Neural crest cell (in vitro differentiated cells): Measurements from ENCODE around the gene INTS4. TPM values are rescaled to one million over a fixed set of nuclear protein-coding genes. Genes with fewer than 3 reads are reported as not detected.
"Not testable (repeated sequence)": the region's sequence is repeated elsewhere in the genome, so short reads cannot be mapped to it uniquely, and the experiment has no call there.

ENCODE experiments used
- DNase-seq: peaks from one replicate; pipeline ENCODE4 v3.0.0; 2021; ENCODE audit warnings: low read depth, mixed read lengths, low spot score
- H3K27ac Mint-ChIP-seq: one replicate; pipeline ENCODE4 v1.8.0; 2021; ENCODE audit warnings: mild to moderate bottlenecking, mixed read lengths; ENCODE audit not compliant: unreplicated experiment
- H3K27me3 Mint-ChIP-seq: 2 replicates; pipeline ENCODE4 v1.8.0; 2021; ENCODE audit warnings: low read depth, mild to moderate bottlenecking, mixed read lengths
- H3K36me3 Mint-ChIP-seq: 2 replicates; pipeline ENCODE4 v1.8.0; 2021; ENCODE audit warnings: low read depth, mild to moderate bottlenecking, mixed read lengths
- H3K4me1 Mint-ChIP-seq: 2 replicates; pipeline ENCODE4 v1.8.0; 2021; ENCODE audit warnings: mixed read lengths
- H3K4me3 Mint-ChIP-seq: one replicate; pipeline ENCODE4 v1.8.0; 2021; ENCODE audit warnings: mild to moderate bottlenecking, mixed read lengths
- H3K9me3 Mint-ChIP-seq: 2 replicates; pipeline ENCODE4 v1.8.0; 2021; ENCODE audit warnings: mixed read lengths
- long read RNA-seq: library from polyadenylated mRNA; unstranded; transcript quantifications from one replicate; pipeline ENCODE4 v2.0.0, GENCODE V29; 2020
- total RNA-seq: library from RNA; stranded (reverse); gene quantifications from 2 replicates; pipeline ENCODE4 v1.2.1, GENCODE V29; 2021
- TF ChIP-seq, protein P1 (sequence below): fragments of 200-600 bp; sonication (generic); conservative IDR thresholded peaks from 2 replicates; pipeline ENCODE4 v1.5.0; 2021; ENCODE audit warnings: antibody characterized with exemption, mild to moderate bottlenecking

INTS4 gene, protein sequence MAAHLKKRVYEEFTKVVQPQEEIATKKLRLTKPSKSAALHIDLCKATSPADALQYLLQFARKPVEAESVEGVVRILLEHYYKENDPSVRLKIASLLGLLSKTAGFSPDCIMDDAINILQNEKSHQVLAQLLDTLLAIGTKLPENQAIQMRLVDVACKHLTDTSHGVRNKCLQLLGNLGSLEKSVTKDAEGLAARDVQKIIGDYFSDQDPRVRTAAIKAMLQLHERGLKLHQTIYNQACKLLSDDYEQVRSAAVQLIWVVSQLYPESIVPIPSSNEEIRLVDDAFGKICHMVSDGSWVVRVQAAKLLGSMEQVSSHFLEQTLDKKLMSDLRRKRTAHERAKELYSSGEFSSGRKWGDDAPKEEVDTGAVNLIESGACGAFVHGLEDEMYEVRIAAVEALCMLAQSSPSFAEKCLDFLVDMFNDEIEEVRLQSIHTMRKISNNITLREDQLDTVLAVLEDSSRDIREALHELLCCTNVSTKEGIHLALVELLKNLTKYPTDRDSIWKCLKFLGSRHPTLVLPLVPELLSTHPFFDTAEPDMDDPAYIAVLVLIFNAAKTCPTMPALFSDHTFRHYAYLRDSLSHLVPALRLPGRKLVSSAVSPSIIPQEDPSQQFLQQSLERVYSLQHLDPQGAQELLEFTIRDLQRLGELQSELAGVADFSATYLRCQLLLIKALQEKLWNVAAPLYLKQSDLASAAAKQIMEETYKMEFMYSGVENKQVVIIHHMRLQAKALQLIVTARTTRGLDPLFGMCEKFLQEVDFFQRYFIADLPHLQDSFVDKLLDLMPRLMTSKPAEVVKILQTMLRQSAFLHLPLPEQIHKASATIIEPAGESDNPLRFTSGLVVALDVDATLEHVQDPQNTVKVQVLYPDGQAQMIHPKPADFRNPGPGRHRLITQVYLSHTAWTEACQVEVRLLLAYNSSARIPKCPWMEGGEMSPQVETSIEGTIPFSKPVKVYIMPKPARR
- 49.7 and 54.4 TPM in 2 replicates for total RNA-seq
- long read RNA-seq, transcript INTS4-209 (23 exons, 3,156 nt): major isoform, 165 of 200 reads
- long read RNA-seq, partial matches to known transcripts: 13 of 200 reads
- long read RNA-seq, other reads (novel, unspliced or antisense): 21 of 200 reads

DNA sequence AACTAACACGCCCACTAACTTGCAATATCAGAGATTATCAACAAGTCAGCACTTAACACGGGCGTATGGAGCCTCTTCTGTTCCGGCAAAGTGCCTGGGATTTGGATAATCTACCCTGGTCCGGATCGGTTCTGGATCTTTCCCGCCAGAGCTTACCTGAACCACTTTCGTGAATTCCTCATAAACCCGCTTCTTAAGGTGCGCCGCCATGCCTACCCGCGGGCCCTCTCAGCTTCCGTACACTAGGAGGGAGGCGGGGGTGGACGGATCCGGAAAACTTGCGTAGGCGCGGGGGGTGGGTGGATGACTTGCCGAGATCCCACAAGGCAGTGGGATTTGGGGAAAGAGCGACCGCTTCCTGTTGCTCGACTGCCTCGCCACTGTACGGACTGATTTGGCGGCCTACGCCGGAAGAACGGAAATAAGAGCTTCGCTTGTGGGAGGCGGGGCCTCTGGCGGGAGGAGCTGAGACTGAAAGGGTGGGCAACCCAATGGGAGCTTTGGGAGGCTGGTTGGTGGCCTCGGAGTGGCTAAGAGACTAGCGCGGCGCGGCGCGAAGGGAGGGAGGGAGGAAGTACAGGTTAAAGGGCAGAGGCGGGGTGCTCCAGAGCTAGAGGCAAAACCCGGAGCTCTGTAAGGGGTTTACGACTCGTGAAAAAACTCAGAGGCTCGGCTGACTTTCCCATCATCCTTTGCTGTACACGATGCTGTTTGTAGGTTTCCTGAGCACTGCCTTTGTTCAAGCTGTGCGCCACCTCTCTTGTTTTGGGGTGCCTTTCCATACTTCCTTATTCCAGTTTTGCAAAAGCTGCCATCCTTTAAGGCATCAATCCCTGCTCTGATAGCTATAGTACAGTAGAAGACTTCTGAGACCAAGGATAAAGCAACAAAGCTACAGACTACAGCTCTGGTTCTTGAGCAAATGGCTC, at the start of gene INTS4:
TSS of gene INTS4 (minus strand) at position 235 of the 929 bp plus-strand sequence. CDS start at position 210, 25 bp downstream.
- no peaks in the 10 kb centered on the region for H3K36me3 Mint-ChIP-seq
- H3K4me3 Mint-ChIP-seq: peak within 1 kb of the TSS; percentile 98
- peaks cover 24% of the 10 kb centered on the region for H3K4me1 Mint-ChIP-seq
- TF ChIP-seq, protein P1, sequence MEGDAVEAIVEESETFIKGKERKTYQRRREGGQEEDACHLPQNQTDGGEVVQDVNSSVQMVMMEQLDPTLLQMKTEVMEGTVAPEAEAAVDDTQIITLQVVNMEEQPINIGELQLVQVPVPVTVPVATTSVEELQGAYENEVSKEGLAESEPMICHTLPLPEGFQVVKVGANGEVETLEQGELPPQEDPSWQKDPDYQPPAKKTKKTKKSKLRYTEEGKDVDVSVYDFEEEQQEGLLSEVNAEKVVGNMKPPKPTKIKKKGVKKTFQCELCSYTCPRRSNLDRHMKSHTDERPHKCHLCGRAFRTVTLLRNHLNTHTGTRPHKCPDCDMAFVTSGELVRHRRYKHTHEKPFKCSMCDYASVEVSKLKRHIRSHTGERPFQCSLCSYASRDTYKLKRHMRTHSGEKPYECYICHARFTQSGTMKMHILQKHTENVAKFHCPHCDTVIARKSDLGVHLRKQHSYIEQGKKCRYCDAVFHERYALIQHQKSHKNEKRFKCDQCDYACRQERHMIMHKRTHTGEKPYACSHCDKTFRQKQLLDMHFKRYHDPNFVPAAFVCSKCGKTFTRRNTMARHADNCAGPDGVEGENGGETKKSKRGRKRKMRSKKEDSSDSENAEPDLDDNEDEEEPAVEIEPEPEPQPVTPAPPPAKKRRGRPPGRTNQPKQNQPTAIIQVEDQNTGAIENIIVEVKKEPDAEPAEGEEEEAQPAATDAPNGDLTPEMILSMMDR: no peak
- H3K9me3 Mint-ChIP-seq: no peaks in the 10 kb centered on the region
- H3K27me3 Mint-ChIP-seq: no peaks in the 10 kb centered on the region
- H3K27ac Mint-ChIP-seq: peak within 1 kb of the TSS; percentile 97
- DNase-seq: peak; percentile 91

DNA sequence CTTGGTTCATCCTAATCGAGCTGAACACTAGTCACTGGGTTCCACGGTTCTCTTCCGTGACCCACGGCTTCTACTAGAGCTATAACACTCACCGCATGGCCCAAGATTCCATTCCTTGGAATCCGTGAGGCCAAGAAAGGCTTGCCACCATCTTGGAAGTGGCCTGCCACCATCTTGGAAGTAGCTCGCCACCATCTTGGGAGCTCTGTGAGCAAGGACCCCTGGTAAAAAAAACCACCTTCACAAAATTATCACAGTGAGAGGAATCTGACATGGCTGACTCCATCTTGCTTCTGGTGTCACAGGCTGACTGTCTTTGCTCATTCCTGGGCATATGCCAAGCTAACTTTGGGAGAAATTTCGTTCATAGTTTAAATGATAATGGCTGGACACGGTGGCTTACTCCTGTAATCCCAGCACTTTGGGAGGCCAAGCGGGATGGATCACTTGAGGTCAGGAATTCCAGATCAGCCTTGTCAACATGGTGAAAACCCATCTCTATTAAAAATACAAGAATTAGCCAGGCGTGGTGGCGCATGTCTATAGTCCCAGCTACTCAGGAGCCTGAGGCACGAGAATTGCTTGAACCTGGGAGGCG, 47.5 kb upstream of the INTS4 start:
- DNase-seq: no peak
- no peaks in the 10 kb centered on the region for H3K36me3 Mint-ChIP-seq
- TF ChIP-seq, protein P1: no peak
- no peak overlapping the region for H3K27ac Mint-ChIP-seq
- no peak overlapping the region for H3K4me3 Mint-ChIP-seq
- H3K27me3 Mint-ChIP-seq: no peaks in the 10 kb centered on the region
- peaks cover 25% of the 10 kb centered on the region for H3K4me1 Mint-ChIP-seq
- H3K9me3 Mint-ChIP-seq: no peaks in the 10 kb centered on the region

DNA sequence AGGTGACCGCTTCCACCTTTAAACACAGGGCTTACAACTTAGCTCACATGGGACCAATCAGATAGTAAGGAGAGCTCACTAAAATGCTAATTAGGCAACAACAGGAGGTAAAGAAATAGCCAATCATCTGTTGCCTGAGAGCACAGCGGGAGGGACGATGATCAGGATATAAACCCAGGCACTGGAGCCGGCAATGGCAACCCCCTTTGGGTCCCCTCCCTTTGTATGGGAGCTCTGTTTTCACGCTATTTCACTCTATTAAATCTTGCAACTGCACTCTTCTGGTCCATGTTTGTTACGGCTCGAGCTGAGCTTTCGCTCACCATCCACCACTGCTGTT, 46.9 kb upstream of the INTS4 start:
- H3K27ac Mint-ChIP-seq, H3K4me3 Mint-ChIP-seq, H3K9me3 Mint-ChIP-seq, H3K27me3 Mint-ChIP-seq, H3K36me3 Mint-ChIP-seq, DNase-seq: not testable (repeated sequence)
- H3K4me1 Mint-ChIP-seq: peaks cover 22% of the 10 kb centered on the region

DNA sequence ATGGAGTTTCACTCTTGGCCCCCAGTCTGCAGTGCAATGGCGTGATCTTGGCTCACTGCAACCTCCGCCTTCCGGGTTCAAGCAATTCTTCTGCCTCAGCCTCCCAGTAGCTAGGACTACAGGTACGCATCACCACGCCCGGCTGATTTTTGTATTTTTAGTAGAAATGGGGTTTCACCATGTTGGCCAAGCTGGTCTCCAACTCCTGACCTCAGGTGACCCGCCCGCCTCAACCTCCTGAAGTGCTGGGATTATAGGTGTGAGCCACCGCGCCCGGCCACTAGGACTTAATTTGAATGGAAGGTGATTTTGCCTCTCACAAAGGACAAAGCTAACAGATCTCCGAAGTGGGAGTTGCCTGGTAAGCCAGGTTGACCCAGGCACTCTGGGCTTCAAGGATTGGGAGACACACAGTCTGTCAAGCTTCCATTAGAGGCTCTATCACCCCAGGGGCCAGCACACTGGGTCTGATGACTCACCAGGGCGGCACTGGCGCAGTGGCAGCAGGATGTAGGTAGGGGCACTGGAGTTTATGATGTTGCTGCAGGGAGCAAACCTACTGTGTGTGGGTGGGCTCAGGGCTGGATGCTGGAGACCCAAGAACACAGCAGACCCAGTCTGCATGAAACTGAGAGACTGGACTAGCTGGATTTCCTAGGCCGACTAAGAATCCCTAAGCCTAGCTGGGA, 46.4 kb upstream of the INTS4 start:
- no peaks in the 10 kb centered on the region for H3K36me3 Mint-ChIP-seq
- H3K9me3 Mint-ChIP-seq: no peaks in the 10 kb centered on the region
- peaks cover 17% of the 10 kb centered on the region for H3K4me1 Mint-ChIP-seq
- no peaks in the 10 kb centered on the region for H3K27me3 Mint-ChIP-seq
- no peak overlapping the region for H3K27ac Mint-ChIP-seq
- TF ChIP-seq, protein P1: no peak
- no peak for DNase-seq
- H3K4me3 Mint-ChIP-seq: no peak overlapping the region
